Measurements from ENCODE around the gene ST7.
A peak's percentile ranks its signal among the peaks of the same experiment; 100 is the strongest.

The ST7 gene

GRCh38 chr7:117096942-117097341 is 143.6 kb downstream of the ST7 start:
- Histone ChIP-seq H3K27me3 (replicated peaks; ENCODE audit: control insufficient read depth, insufficient read depth, low read length) (no peaks in the 10 kb centered on the region), H3K36me3 (ENCODE audit: control insufficient read depth, insufficient read depth, low read length) (no peaks in the 10 kb centered on the region), H3K4me3 (replicated peaks; ENCODE audit: low read depth, low read length) (no peak overlapping the region)
- TF ChIP-seq CTCF (IDR thresholded peaks at IDR 0.05; ENCODE audit: insufficient read depth, low read length, poor library complexity, severe bottlenecking): no peak
- no peak for DNase-seq (ENCODE audit: extremely low read depth, insufficient read length)

GRCh38 chr7:117097860-117098259 is 144.6 kb downstream of the ST7 start:
- H3K36me3 ChIP-seq (ENCODE audit: control insufficient read depth, insufficient read depth, low read length): no peaks in the 10 kb centered on the region
- H3K4me3 ChIP-seq (replicated peaks; ENCODE audit: low read depth, low read length): no peak overlapping the region
- no peaks in the 10 kb centered on the region for H3K27me3 ChIP-seq (replicated peaks; ENCODE audit: control insufficient read depth, insufficient read depth, low read length)
- DNase-seq (ENCODE audit: extremely low read depth, insufficient read length): no peak
- TF ChIP-seq CTCF (IDR thresholded peaks at IDR 0.05; ENCODE audit: insufficient read depth, low read length, poor library complexity, severe bottlenecking): no peak

- DNase-seq (ENCODE audit: extremely low read depth, insufficient read length): no peak
- no peak for TF ChIP-seq CTCF (IDR thresholded peaks at IDR 0.05; ENCODE audit: insufficient read depth, low read length, poor library complexity, severe bottlenecking)
- H3K27me3 ChIP-seq (replicated peaks; ENCODE audit: control insufficient read depth, insufficient read depth, low read length): no peaks in the 10 kb centered on the region
- H3K36me3 ChIP-seq (ENCODE audit: control insufficient read depth, insufficient read depth, low read length): no peaks in the 10 kb centered on the region
- H3K4me3 ChIP-seq (replicated peaks; ENCODE audit: low read depth, low read length): no peak overlapping the region
Measured at GRCh38 chr7:117098457-117098856, 145.2 kb downstream of the ST7 start.

GRCh38 chr7:117101026-117101425 is 147.7 kb downstream of the ST7 start:
- Histone ChIP-seq H3K4me3 (replicated peaks; ENCODE audit: low read depth, low read length) (no peak overlapping the region), H3K27me3 (replicated peaks; ENCODE audit: control insufficient read depth, insufficient read depth, low read length) (no peaks in the 10 kb centered on the region), H3K36me3 (ENCODE audit: control insufficient read depth, insufficient read depth, low read length) (no peaks in the 10 kb centered on the region)
- TF ChIP-seq CTCF (IDR thresholded peaks at IDR 0.05; ENCODE audit: insufficient read depth, low read length, poor library complexity, severe bottlenecking): no peak
- no peak for DNase-seq (ENCODE audit: extremely low read depth, insufficient read length)

- H3K4me3 ChIP-seq (replicated peaks; ENCODE audit: low read depth, low read length): peak overlapping the region; percentile 20; the same call in 1 of the 2 replicates
Measured at GRCh38 chr7:117110480-117111315, 157.4 kb downstream of the ST7 start.

More at GRCh38 chr7:117110480-117111315, 157.4 kb downstream of the ST7 start:
- peak; percentile 49 for DNase-seq (ENCODE audit: extremely low read depth, insufficient read length)
- H3K27me3 ChIP-seq (replicated peaks; ENCODE audit: control insufficient read depth, insufficient read depth, low read length): no peaks in the 10 kb centered on the region
- TF ChIP-seq CTCF (IDR thresholded peaks at IDR 0.05; ENCODE audit: insufficient read depth, low read length, poor library complexity, severe bottlenecking): no peak
- no peaks in the 10 kb centered on the region for H3K36me3 ChIP-seq (ENCODE audit: control insufficient read depth, insufficient read depth, low read length)
